ENCODE data around the gene DEGS1. TPM values are rescaled to one million over a fixed set of nuclear protein-coding genes. Genes with fewer than 3 reads are reported as not detected.

The DEGS1 gene
- total RNA-seq, 1 donor from 2014 or later: 143 TPM

DNA sequence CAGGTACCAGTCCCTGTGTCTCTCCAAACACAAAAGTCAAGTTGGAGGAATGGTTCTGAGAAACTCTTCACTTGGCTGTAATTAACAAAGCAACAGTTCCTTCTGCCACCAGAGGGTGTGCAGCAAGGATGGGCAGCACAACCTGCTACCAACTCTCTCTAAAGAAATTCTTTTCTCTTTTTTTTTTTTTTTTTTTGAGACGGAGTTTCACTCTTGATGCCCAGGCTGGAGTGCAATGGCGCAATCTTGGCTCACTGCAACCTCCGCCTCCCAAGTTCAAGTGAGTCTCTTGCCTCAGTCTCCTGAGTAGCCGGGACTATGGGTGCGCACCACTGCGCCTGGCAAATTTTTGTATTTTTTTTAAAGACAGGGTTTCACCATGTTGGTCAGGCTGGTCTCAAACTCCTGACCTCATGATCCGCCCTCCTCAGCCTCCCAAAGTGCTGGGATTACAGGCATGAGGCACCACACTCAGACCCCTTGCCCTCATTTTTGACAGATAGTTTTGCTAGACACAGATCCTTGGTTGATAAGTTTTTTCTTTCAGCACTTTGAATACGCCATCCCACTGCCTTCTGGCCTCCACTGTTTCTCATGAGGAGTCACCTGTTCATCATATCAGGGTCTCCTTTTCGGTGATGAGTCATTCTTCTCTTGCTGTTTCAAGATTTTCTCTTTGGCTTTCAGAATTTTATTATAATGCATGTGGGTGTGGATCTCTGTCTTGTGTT, 12.1 kb upstream of the DEGS1 start:
- DNase-seq (ENCODE audit: low spot score): no peak
- H3K4me1 Mint-ChIP-seq (ENCODE audit: low read depth): peaks cover 28% of the 10 kb centered on the region
- no peak overlapping the region for H3K4me3 Mint-ChIP-seq (ENCODE audit: unreplicated experiment)
- TF ChIP-seq, protein P1, sequence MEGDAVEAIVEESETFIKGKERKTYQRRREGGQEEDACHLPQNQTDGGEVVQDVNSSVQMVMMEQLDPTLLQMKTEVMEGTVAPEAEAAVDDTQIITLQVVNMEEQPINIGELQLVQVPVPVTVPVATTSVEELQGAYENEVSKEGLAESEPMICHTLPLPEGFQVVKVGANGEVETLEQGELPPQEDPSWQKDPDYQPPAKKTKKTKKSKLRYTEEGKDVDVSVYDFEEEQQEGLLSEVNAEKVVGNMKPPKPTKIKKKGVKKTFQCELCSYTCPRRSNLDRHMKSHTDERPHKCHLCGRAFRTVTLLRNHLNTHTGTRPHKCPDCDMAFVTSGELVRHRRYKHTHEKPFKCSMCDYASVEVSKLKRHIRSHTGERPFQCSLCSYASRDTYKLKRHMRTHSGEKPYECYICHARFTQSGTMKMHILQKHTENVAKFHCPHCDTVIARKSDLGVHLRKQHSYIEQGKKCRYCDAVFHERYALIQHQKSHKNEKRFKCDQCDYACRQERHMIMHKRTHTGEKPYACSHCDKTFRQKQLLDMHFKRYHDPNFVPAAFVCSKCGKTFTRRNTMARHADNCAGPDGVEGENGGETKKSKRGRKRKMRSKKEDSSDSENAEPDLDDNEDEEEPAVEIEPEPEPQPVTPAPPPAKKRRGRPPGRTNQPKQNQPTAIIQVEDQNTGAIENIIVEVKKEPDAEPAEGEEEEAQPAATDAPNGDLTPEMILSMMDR (IDR thresholded peaks at IDR 0.05): peak; percentile 68
- H3K36me3 Mint-ChIP-seq (ENCODE audit: low read depth): no peaks in the 10 kb centered on the region
- no peaks in the 10 kb centered on the region for H3K9me3 Mint-ChIP-seq (ENCODE audit: low read depth)
- no peaks in the 10 kb centered on the region for H3K27me3 Mint-ChIP-seq (ENCODE audit: low read depth)
- no peak overlapping the region for H3K27ac Mint-ChIP-seq (ENCODE audit: unreplicated experiment)

DNA sequence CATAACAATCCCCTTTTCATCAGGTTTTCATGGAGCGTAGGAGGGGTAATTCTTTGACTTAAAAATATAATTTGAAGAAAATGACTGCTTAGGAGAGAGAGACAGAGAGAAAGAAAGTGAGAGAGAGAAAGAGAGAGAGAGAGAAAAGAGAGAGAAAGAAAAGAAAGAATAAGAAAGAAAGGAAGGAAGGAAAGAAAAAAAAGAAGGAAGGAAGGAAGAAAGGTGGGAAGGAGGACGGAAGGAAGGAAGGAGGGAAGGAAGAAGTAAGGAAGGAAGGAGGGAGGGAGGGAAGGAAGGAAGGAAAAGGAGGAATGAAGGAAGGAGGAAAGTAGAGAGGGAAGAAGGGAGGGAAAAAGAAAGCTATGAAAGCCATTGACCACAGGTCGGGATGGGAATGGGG, 10.8 kb upstream of the DEGS1 start:
- Mint-ChIP-seq H3K36me3 (ENCODE audit: low read depth) (no peaks in the 10 kb centered on the region), H3K27me3 (ENCODE audit: low read depth) (no peaks in the 10 kb centered on the region), H3K4me1 (ENCODE audit: low read depth) (peaks cover 28% of the 10 kb centered on the region), H3K9me3 (ENCODE audit: low read depth) (no peaks in the 10 kb centered on the region), H3K27ac (ENCODE audit: unreplicated experiment) (no peak overlapping the region), H3K4me3 (ENCODE audit: unreplicated experiment) (no peak overlapping the region)
- TF ChIP-seq, protein P1 (IDR thresholded peaks at IDR 0.05): no peak
- DNase-seq (ENCODE audit: low spot score): no peak

DNA sequence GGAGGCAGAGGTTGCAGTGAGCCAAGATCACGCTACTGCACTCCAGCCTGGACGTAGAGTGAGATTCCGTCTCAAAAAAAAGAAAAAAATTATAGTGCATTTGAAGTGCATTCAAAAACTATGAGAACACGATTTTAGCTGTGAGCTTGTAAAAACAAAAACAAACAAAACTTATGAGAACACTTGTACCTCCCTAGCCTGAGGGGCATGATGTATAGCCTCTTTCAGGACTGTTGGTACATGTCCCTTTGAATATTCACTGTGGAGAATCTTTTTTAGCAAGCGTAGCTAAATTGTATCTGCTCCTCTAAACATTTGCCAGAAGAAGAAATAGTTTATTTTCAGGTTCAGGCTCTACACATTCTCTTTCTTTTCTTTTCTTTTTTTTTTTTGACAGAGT, 9.5 kb upstream of the DEGS1 start:
- Mint-ChIP-seq H3K9me3 (ENCODE audit: low read depth) (no peaks in the 10 kb centered on the region), H3K36me3 (ENCODE audit: low read depth) (no peaks in the 10 kb centered on the region), H3K27me3 (ENCODE audit: low read depth) (no peaks in the 10 kb centered on the region), H3K4me3 (ENCODE audit: unreplicated experiment) (no peak overlapping the region), H3K27ac (ENCODE audit: unreplicated experiment) (no peak overlapping the region), H3K4me1 (ENCODE audit: low read depth) (peaks cover 28% of the 10 kb centered on the region)
- DNase-seq (ENCODE audit: low spot score): no peak
- TF ChIP-seq, protein P1 (IDR thresholded peaks at IDR 0.05): no peak

DNA sequence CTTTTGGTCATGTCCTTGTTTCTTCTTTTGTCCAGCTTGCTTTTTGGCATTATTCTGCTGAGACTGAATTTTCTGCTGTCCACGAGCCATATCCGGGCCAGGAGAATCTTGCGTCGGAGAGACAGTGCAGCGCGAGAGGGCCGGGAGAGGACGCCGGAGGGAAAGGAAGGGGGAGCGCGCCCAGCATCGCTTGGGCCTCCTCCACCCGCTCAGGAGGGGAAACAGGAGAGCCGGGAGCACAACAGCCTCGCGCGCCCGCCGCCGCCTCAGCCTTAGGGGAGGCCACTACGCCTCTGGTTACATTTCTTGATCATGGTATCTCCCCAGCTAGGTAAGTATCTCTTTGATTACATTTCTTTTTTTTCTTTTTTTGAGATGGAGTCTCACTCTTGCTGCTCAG, 7.4 kb upstream of the DEGS1 start:
- no peak for DNase-seq (ENCODE audit: low spot score)
- H3K4me1 Mint-ChIP-seq (ENCODE audit: low read depth): peaks cover 7% of the 10 kb centered on the region
- H3K36me3 Mint-ChIP-seq (ENCODE audit: low read depth): no peaks in the 10 kb centered on the region
- H3K4me3 Mint-ChIP-seq (ENCODE audit: unreplicated experiment): peak overlapping the region; percentile 54
- TF ChIP-seq, protein P1 (IDR thresholded peaks at IDR 0.05): no peak
- no peaks in the 10 kb centered on the region for H3K9me3 Mint-ChIP-seq (ENCODE audit: low read depth)
- no peaks in the 10 kb centered on the region for H3K27me3 Mint-ChIP-seq (ENCODE audit: low read depth)
- H3K27ac Mint-ChIP-seq (ENCODE audit: unreplicated experiment): no peak overlapping the region

DNA sequence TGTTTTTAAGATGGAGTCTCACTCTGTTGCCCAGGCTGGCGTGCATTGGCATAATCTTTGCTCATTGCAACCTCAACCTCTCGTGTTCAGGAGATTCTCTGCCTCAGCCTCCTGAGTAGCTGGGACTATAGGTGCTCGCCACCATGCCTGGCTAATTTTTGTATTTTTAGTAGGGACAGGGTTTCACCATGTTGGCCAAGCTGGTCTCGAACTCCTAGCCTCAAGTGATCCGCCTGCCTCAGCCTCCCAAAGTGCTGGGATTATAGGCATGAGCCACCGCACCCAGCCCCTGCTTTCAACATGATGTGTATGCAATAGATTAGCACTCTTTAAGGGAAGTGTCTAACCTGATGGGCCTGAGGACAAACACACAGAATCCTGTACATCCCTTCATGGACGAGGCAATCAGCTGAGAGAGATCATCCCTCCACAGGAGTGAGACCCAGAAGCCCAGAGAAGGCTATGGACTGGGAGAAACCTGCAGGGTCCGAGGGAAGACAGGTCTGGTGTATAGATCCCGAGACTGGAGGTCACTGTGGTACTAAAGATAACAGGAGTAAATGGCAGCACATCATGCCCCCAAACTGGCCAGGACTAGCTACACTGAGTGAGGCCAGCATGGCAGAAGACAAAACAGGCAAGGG, 5.6 kb upstream of the DEGS1 start:
- no peak overlapping the region for H3K4me3 Mint-ChIP-seq (ENCODE audit: unreplicated experiment)
- TF ChIP-seq, protein P1 (IDR thresholded peaks at IDR 0.05): no peak
- DNase-seq (ENCODE audit: low spot score): no peak

More for the DNA sequence above, 5.6 kb upstream of the DEGS1 start:
- peak overlapping the region; percentile 41 for H3K27ac Mint-ChIP-seq (ENCODE audit: unreplicated experiment)
- H3K9me3 Mint-ChIP-seq (ENCODE audit: low read depth): no peaks in the 10 kb centered on the region
- no peaks in the 10 kb centered on the region for H3K36me3 Mint-ChIP-seq (ENCODE audit: low read depth)
- no peaks in the 10 kb centered on the region for H3K27me3 Mint-ChIP-seq (ENCODE audit: low read depth)
- peaks cover 10% of the 10 kb centered on the region for H3K4me1 Mint-ChIP-seq (ENCODE audit: low read depth)
